ENCODE measurements around the gene MGAT5.
A peak's percentile ranks its signal among the peaks of the same experiment; 100 is the strongest.

MGAT5 gene

GRCh38 chr2:134452042-134452733 is 198.3 kb downstream of the MGAT5 start:
- Mint-ChIP-seq H3K27me3 (no peaks in the 10 kb centered on the region), H3K27ac (peak overlapping the region; percentile 25), H3K4me3 (no peak overlapping the region), H3K36me3 (peaks cover 10 to 40% of the 10 kb centered on the region in 2 donors), H3K9me3 (no peaks in the 10 kb centered on the region), H3K4me1 (peaks cover 5 to 12% of the 10 kb centered on the region in 2 donors)
- DNase-seq = no peak
- no peak for ATAC-seq (replicated peaks)

DNA sequence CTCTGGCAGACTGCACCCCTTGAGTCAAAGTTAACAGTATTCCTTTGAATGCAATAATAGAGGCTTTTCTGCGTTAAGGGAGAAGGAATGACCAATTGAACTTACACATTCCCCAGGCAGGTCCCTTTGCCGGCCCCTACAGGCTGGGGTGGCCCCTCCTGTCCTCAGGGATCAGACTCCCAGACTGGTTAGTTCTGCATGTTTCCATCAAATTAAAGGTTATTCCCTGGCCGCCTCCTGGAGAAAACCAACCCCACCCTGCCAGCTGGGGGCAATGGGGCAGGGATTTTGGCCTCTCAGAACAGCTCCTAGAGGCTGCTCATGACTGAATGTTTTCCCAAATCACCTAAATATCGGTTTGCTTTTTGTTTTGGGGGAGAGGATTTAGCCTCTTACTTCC is 199.6 kb downstream of the MGAT5 start:
- Mint-ChIP-seq H3K4me1 (peaks cover 5 to 12% of the 10 kb centered on the region in 2 donors), H3K36me3 (peaks cover 10 to 31% of the 10 kb centered on the region in 2 donors), H3K27me3 (no peaks in the 10 kb centered on the region), H3K9me3 (no peaks in the 10 kb centered on the region), H3K27ac (no peak overlapping the region), H3K4me3 (no peak overlapping the region)
- no peak for DNase-seq
- ATAC-seq (replicated peaks) = no peak

- Mint-ChIP-seq H3K4me1 (peaks cover 5 to 12% of the 10 kb centered on the region in 2 donors), H3K4me3 (no peak overlapping the region), H3K36me3 (peaks cover 8 to 28% of the 10 kb centered on the region in 2 donors), H3K27me3 (no peaks in the 10 kb centered on the region), H3K9me3 (no peaks in the 10 kb centered on the region), H3K27ac (peak overlapping the region; percentile 42)
- ATAC-seq (replicated peaks) (no peak), DNase-seq (no peak)
Observed at GRCh38 chr2:134453973-134454372, 200.1 kb downstream of the MGAT5 start.

DNA sequence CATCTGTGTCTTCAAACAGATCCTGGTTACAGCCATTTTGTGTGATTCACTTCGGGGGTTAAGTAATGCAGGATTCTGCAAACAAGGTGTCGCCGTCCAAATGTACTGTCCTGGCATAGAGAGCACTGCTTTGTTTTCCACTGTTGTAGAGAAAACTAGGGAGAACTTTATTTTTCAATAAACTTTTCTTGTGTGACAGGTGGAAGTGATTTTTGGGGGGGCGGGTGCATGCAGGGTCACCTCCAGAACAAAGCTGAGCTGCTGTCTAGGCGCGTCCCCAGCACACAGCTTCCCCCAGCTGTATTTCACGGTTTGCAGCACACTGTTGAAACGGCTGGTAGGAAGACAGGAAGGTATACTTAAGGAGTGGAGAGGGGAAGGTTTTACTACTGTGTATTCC is 200.6 kb downstream of the MGAT5 start:
- ATAC-seq (replicated peaks) = no peak
- Mint-ChIP-seq H3K9me3 (no peaks in the 10 kb centered on the region), H3K27ac (peak overlapping the region; percentile 71), H3K4me1 (peaks cover 5 to 12% of the 10 kb centered on the region in 2 donors), H3K4me3 (no peak overlapping the region), H3K36me3 (peaks cover 8 to 29% of the 10 kb centered on the region in 2 donors), H3K27me3 (no peaks in the 10 kb centered on the region)
- DNase-seq = no peak

GRCh38 chr2:134454931-134455330 is 201.1 kb downstream of the MGAT5 start:
- ATAC-seq (replicated peaks) = no peak
- H3K36me3 Mint-ChIP-seq = peaks cover 8 to 30% of the 10 kb centered on the region in 2 donors
- H3K27me3 Mint-ChIP-seq = no peaks in the 10 kb centered on the region
- DNase-seq = no peak
- no peak overlapping the region for H3K4me3 Mint-ChIP-seq
- H3K4me1 Mint-ChIP-seq = peaks cover 5 to 12% of the 10 kb centered on the region in 2 donors
- no peaks in the 10 kb centered on the region for H3K9me3 Mint-ChIP-seq
- no peak overlapping the region for H3K27ac Mint-ChIP-seq

- Mint-ChIP-seq H3K4me1 (peaks cover 5 to 12% of the 10 kb centered on the region in 2 donors), H3K9me3 (no peaks in the 10 kb centered on the region), H3K36me3 (peaks cover 5 to 25% of the 10 kb centered on the region in 2 donors), H3K4me3 (no peak overlapping the region), H3K27ac (no peak overlapping the region), H3K27me3 (no peaks in the 10 kb centered on the region)
- ATAC-seq (replicated peaks) (no peak), DNase-seq (no peak)
Observed at GRCh38 chr2:134455426-134455825, 201.6 kb downstream of the MGAT5 start.

- peaks cover 6 to 7% of the 10 kb centered on the region in 2 donors for H3K4me1 Mint-ChIP-seq
Observed at GRCh38 chr2:134457353-134457752, 203.5 kb downstream of the MGAT5 start.

DNA sequence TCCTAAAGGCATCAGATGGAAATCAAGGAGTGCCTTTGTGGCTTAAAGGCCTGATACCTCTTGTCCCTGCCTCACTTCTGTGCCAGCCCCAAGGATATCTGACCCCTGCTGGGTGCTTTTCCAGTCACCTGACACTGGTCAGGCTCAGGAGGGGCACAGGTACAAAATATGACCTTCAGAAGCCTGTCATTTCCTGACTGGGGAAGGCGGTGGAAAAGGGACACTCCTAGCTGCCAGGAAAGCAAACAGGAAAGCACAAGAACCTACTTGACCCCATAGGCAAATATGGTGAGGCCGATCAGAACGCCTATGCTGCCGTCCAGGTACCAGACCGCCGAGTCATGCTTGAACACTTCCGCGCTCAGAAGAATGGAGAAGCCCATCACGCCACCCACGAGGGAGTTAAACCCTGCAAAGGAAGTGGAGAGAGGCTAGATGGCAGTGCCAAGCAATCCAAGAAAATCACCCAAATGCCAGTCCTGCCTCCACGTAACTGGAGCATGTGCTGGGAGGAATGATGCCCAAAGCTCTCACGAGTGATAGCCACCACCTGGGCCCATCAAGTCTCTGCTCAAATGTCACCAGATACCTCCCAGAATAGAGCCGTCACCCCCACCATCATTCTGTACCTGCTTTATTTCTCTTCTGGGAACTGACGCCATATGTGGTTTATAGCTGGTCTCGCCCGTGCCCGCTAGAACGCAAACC is 204.0 kb downstream of the MGAT5 start:
- no peak for DNase-seq
- no peak for ATAC-seq (replicated peaks)
- no peaks in the 10 kb centered on the region for H3K9me3 Mint-ChIP-seq
- no peak overlapping the region for H3K4me3 Mint-ChIP-seq
- H3K27ac Mint-ChIP-seq = peak overlapping the region; percentile 59
- peaks cover 7 to 24% of the 10 kb centered on the region in 2 donors for H3K36me3 Mint-ChIP-seq
- H3K27me3 Mint-ChIP-seq = no peaks in the 10 kb centered on the region
- peaks cover 6 to 7% of the 10 kb centered on the region in 2 donors for H3K4me1 Mint-ChIP-seq

More at GRCh38 chr2:134457353-134457752, 203.5 kb downstream of the MGAT5 start:
- no peak overlapping the region for H3K27ac Mint-ChIP-seq
- no peaks in the 10 kb centered on the region for H3K9me3 Mint-ChIP-seq
- ATAC-seq (replicated peaks) (no peak), DNase-seq (no peak)
- H3K27me3 Mint-ChIP-seq = no peaks in the 10 kb centered on the region
- peaks cover 7 to 24% of the 10 kb centered on the region in 2 donors for H3K36me3 Mint-ChIP-seq
- H3K4me3 Mint-ChIP-seq = no peak overlapping the region

- H3K4me3 Mint-ChIP-seq = no peak overlapping the region
- H3K27ac Mint-ChIP-seq = no peak overlapping the region
- no peaks in the 10 kb centered on the region for H3K27me3 Mint-ChIP-seq
- H3K4me1 Mint-ChIP-seq = peaks cover 6 to 7% of the 10 kb centered on the region in 2 donors
- ATAC-seq (replicated peaks) = no peak
- DNase-seq = no peak
- H3K36me3 Mint-ChIP-seq = peaks cover 7 to 24% of the 10 kb centered on the region in 2 donors
- H3K9me3 Mint-ChIP-seq = no peaks in the 10 kb centered on the region
Observed at GRCh38 chr2:134458473-134458853, 204.6 kb downstream of the MGAT5 start.

- no peak overlapping the region for H3K4me3 Mint-ChIP-seq
- peaks cover 6 to 7% of the 10 kb centered on the region in 2 donors for H3K4me1 Mint-ChIP-seq
- no peaks in the 10 kb centered on the region for H3K27me3 Mint-ChIP-seq
- no peaks in the 10 kb centered on the region for H3K9me3 Mint-ChIP-seq
- ATAC-seq (replicated peaks) (no peak), DNase-seq (no peak)
- H3K36me3 Mint-ChIP-seq = peaks cover 4 to 21% of the 10 kb centered on the region in 2 donors
- no peak overlapping the region for H3K27ac Mint-ChIP-seq
Observed at GRCh38 chr2:134458950-134459349, 205.1 kb downstream of the MGAT5 start.

DNA sequence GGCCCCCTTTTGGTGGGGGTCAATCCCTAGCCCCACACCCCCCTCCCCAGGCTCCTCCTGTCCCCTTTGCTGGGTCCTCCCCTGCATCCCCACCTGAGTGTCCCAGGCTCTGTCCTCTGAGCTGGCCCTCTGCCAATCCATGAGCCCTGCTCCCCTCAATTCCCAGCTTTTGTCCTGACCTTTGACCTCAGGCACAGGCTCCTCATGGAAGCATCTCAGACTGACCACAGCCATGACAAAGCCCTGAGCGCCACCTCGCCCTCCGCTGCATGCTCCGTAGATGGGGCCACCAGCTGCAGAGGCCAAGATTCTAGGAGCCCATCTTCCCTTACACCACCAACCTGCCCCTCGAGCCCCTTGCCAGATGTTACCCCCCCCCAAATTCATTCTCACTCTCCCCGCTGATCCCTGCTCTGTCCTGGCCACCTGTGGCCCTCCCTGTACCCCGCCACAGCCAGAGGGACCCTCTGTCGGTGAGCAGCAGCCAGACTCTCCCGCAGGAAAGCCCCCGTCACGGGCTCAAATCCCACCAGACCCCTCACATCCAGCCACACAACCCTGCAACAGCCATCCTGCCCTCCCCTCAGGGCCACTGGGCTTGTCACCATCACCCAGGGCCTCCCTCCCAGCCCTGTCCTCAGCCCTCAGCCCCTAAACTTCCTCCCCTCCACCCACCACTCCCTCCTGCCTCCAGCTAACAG is 206.0 kb downstream of the MGAT5 start:
- Mint-ChIP-seq H3K9me3 (no peaks in the 10 kb centered on the region), H3K27ac (no peak overlapping the region), H3K36me3 (peaks cover 2 to 18% of the 10 kb centered on the region in 2 donors), H3K4me3 (no peak overlapping the region), H3K4me1 (peaks cover 0 to 6% of the 10 kb centered on the region in 2 donors), H3K27me3 (no peaks in the 10 kb centered on the region)
- DNase-seq = no peak
- no peak for ATAC-seq (replicated peaks)

- DNase-seq = peak; percentile 11
Observed at GRCh38 chr2:134460583-134460998, 206.7 kb downstream of the MGAT5 start.

DNA sequence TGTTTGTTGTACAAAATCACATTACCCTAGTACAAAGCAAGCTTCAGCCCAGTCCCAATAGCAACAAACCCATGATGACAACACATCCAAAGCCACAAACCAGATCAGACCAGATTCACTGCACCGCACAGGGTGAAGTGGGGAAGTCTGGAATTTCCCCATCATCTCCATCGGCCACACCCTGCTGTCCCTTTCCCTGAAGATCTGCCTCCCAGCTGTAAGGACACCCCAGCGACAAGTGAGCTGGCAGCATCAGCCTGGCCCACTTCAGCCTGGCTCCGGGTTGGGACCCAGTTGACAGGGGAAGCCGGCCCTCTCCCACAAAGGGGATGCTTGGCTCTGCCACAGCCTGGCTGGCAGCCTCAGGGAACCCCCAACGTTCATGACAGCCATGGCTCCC is 207.6 kb downstream of the MGAT5 start:
- Mint-ChIP-seq H3K4me3 (no peak overlapping the region), H3K27me3 (no peaks in the 10 kb centered on the region), H3K27ac (no peak overlapping the region), H3K4me1 (peaks cover 0 to 6% of the 10 kb centered on the region in 2 donors), H3K36me3 (peaks cover 2 to 8% of the 10 kb centered on the region in 2 donors), H3K9me3 (no peaks in the 10 kb centered on the region)
- no peak for ATAC-seq (replicated peaks)
- no peak for DNase-seq

More at GRCh38 chr2:134460583-134460998, 206.7 kb downstream of the MGAT5 start:
- H3K27ac Mint-ChIP-seq = peak overlapping the region; percentile 67
- peak; percentile 83 to 84 for ATAC-seq (replicated peaks)
- peaks cover 0 to 6% of the 10 kb centered on the region in 2 donors for H3K4me1 Mint-ChIP-seq
- no peaks in the 10 kb centered on the region for H3K27me3 Mint-ChIP-seq
- peaks cover 2 to 12% of the 10 kb centered on the region in 2 donors for H3K36me3 Mint-ChIP-seq
- H3K9me3 Mint-ChIP-seq = no peaks in the 10 kb centered on the region
- H3K4me3 Mint-ChIP-seq = no peak overlapping the region

- Mint-ChIP-seq H3K4me1 (peaks cover 0 to 6% of the 10 kb centered on the region in 2 donors), H3K27ac (no peak overlapping the region), H3K36me3 (peaks cover 2 to 8% of the 10 kb centered on the region in 2 donors), H3K9me3 (no peaks in the 10 kb centered on the region), H3K4me3 (no peak overlapping the region), H3K27me3 (no peaks in the 10 kb centered on the region)
- DNase-seq (no peak), ATAC-seq (replicated peaks) (no peak)
Observed at GRCh38 chr2:134462275-134462674, 208.4 kb downstream of the MGAT5 start.
